ENCODE data around the gene ADAMTS2.

Gene ADAMTS2

DNA sequence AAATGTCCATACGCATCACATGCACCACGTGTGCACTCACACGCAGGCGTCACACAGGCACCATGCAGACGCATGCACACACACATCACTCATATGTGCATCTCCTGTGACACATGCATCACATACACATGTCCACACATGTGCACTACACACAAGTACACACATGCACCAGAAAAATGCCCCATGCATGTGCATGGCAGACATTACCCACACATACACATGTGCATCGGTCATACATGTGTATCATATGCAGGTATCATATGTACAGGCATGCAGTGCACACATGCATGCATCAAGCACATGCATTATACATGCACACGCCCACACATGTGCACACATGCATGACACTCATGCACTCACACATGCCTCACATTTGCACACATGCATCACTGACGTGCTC, 26.1 kb downstream of the ADAMTS2 start:
- Histone ChIP-seq H3K9me3 (ENCODE audit: control insufficient read depth, insufficient read depth, low read length) (no peaks in the 10 kb centered on the region), H3K9ac (ENCODE audit: low read depth, low read length) (no peak overlapping the region)

DNA sequence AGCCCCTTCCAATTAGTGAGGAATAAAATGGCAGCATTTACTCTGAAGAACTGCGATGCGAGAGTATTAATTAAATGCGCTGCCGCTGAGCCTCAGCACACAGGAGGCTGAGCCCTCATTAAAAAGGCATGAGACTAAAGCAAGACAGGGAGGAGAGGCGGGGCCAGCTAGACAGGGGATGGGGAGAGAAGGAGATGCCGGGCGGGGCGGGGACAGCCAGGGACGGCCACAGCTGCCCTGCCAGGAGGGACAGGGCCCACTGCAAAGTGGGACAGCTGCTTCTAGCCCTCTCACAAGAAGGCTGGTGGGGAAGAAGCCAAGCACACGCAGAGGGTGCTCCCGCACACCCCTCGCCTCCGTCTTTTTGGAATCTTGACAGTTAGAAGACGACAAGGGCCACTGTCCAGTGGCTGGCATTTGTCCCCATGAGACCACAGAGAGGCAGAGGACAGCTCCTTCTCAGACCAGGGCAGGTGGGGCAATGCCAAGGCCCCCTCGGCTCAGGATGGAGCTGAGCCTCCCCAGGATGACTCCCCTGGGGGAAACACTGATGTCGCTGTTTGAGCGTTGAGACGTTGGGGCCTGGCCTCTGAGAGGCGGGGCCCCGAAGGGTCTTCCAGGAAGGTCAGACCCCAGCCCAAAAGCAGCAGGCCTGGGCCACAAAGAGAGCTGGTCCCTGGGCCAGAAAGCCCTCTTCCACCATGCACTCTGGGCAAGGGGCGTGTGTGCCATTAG, 26.9 kb downstream of the ADAMTS2 start:
- Histone ChIP-seq H3K9ac (ENCODE audit: low read depth, low read length) (no peak overlapping the region), H3K4me1 (ENCODE audit: insufficient read depth, low read length) (no peaks in the 10 kb centered on the region), H3K36me3 (ENCODE audit: insufficient read depth, low read length) (no peaks in the 10 kb centered on the region), H3K9me3 (ENCODE audit: control insufficient read depth, insufficient read depth, low read length) (no peaks in the 10 kb centered on the region)

More for the DNA sequence above, 26.1 kb downstream of the ADAMTS2 start:
- H3K36me3 ChIP-seq (ENCODE audit: insufficient read depth, low read length): no peaks in the 10 kb centered on the region
- no peaks in the 10 kb centered on the region for H3K4me1 ChIP-seq (ENCODE audit: insufficient read depth, low read length)

DNA sequence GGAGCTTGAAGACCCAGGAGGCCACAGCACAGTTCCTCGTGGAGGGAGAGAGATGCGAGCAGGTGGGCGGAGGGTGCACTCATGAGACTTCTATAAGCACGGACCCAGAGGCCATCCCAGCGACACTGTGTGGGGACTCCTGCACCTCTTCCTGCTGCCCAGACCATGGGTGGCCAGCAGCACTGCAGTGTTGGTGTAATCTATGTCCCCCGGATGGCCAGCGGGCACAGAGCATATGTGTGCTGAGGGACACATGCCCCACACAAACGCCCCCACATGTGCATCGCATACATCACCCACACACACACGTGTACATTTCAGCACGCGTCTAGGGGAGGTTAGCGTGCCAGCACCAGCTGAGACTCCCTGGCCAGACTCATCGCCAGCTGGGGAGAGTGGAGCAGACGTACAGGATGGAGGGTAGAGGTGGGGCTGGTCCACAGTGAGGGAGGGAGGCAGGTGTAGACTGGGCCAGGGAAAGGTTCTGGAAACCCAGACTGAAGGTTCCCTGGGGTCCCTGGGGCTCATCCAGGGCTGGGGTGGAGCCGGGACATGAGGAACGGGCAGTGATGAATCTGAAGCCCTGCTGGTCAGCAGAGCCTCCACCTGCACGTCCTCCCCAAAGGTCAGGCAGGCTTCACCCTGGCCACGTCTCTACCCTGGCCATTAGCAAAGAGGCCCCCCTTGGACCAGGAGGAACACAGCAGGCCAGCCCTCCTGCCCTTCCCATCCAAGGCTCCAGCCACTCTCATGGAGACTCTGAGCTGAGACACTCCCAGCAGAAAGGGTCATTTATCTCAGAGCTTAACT, 27.6 kb downstream of the ADAMTS2 start:
- Histone ChIP-seq H3K36me3 (ENCODE audit: insufficient read depth, low read length) (no peaks in the 10 kb centered on the region), H3K9ac (ENCODE audit: low read depth, low read length) (no peak overlapping the region), H3K9me3 (ENCODE audit: control insufficient read depth, insufficient read depth, low read length) (no peaks in the 10 kb centered on the region), H3K4me1 (ENCODE audit: insufficient read depth, low read length) (no peaks in the 10 kb centered on the region)

DNA sequence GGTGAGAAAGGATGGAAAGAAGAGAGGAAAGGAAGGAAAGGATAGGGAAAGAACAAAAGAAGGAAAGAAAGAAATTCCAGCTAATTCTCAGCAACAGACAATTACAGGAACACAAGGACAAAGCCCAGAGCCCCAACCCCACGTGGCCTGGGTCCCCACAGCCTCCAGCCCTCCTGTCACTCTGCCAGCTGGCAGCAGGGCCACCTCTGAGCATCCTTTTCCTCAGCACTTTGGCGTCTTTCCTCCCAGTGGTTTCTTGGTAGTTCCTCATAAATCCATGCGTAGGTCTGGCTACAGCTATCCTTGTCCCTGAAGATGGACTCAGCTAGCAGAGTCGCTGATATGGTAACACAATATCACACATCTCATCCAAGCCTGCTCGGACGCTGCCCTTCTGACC, 28.3 kb downstream of the ADAMTS2 start:
- Histone ChIP-seq H3K9me3 (ENCODE audit: control insufficient read depth, insufficient read depth, low read length) (no peaks in the 10 kb centered on the region), H3K36me3 (ENCODE audit: insufficient read depth, low read length) (no peaks in the 10 kb centered on the region), H3K9ac (ENCODE audit: low read depth, low read length) (no peak overlapping the region), H3K4me1 (ENCODE audit: insufficient read depth, low read length) (no peaks in the 10 kb centered on the region)

DNA sequence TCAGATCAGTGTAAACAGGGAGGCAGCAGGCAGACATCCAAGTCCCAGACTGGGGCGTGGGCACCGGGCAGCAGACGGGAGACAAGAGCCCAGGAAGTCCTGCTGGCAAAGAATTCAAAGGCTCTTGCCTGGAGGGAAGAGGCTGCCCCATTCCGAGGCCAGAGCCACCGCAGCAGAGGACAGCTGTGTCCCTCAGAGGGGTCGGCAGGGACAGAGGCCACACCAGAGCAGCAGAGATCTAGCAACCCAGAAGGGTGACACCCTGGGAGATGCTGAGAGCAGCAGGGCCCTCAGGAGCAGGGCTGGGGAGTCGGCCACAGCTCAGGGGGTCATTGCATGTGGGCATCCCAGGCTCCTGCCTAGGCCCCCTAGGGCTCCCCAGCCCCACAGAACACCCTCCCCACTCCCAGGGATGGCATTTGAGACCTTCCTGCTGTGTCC, 29.1 kb downstream of the ADAMTS2 start:
- H3K4me1 ChIP-seq (ENCODE audit: insufficient read depth, low read length): no peaks in the 10 kb centered on the region
- no peak overlapping the region for H3K9ac ChIP-seq (ENCODE audit: low read depth, low read length)
- no peaks in the 10 kb centered on the region for H3K36me3 ChIP-seq (ENCODE audit: insufficient read depth, low read length)
- no peaks in the 10 kb centered on the region for H3K9me3 ChIP-seq (ENCODE audit: control insufficient read depth, insufficient read depth, low read length)

DNA sequence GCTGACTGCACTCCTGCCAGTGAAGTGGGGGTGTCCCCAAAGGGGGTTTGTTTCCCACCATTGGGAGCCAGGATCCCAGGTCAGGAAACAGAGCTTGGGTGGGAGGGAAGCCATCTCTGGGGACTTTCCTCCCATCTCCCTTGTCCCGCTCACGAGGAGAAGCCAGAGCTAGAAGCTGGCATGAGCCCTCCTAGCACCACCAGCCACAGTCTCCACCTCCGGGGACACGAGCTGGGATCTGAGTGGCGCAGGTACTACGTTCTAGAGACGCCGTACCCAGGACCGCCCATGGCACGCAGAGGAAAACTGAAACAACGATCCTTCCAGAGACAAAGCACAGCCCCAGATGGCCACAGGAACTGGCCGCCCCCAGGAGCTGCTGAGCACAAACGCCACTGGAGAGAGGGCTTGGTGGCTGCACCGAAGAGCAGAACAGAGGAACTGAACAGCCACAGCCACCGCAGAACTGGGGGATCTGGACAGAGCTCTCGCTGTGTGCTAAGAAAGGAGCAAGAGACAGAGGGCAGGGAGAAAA, 29.8 kb downstream of the ADAMTS2 start:
- Histone ChIP-seq H3K9ac (ENCODE audit: low read depth, low read length) (no peak overlapping the region), H3K4me1 (ENCODE audit: insufficient read depth, low read length) (no peaks in the 10 kb centered on the region), H3K36me3 (ENCODE audit: insufficient read depth, low read length) (no peaks in the 10 kb centered on the region), H3K9me3 (ENCODE audit: control insufficient read depth, insufficient read depth, low read length) (no peaks in the 10 kb centered on the region)

DNA sequence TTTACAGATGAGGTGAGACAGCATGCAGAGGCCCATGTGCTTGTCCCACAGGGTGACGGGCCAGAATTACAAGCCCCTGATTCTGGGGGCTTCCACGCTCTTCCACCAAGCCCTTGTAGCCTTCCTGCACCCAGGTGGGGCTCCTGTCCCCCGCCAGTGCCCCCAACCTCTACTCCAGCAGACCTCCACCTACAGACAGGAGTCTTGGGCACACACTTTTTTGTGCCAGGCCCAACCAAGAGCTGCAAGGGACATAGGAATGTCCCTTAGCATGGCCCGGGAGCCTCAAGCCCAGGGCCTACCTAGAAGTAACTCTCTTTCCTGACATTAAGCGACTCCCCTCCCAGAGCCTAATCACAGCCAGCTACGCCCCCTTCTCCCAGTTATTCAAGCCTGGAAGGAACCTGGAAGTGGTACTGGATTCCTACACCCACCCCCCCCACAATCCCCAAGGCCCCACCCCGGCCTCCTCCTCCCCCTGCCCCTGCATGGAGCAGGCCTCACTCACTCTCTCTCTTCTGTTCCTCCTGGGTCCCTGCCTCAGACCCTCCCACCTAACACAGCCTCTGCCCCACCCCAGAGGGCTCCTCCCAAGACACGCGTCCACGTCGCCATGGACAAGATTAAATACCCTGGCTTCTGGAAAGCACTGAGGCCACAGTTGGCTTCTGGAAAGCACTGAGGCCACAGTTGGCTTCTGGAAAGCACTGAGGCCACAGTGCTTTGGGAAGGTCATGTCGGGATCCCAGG, 30.5 kb downstream of the ADAMTS2 start:
- no peaks in the 10 kb centered on the region for H3K36me3 ChIP-seq (ENCODE audit: insufficient read depth, low read length)

DNA sequence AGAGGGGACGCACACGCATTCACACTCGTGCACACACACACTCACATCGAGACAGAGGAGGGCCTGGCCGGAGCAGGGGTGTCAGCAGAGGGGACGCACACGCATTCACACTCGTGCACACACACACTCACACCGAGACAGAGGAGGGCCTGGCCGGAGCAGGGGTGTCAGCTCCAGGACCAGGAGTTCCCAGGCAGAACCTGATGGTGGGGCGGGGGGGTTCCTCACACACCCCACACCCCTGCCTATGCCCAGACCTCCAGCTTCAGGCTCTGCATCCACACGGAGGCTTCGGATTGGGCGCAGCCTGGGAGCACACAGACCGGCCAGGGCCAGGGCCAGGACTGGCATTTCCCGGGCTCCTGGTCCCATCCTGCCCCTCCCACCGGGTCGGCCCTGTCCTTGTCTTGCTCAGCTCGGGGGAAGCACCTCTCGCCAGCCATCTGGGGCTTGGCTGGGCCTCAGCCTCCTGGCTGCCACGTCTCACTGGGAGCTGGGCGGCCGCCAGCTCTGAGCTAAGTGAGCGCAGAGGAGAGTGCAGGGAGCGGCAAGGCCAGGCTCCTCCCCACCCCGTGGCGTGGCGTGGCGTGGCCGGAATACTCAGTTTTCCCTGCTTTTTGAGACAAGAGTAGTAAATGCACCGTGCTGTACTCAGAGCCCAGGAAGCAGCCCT, 31.3 kb downstream of the ADAMTS2 start:
- Histone ChIP-seq H3K36me3 (ENCODE audit: insufficient read depth, low read length) (no peaks in the 10 kb centered on the region), H3K9ac (ENCODE audit: low read depth, low read length) (no peak overlapping the region), H3K9me3 (ENCODE audit: control insufficient read depth, insufficient read depth, low read length) (no peaks in the 10 kb centered on the region), H3K4me1 (ENCODE audit: insufficient read depth, low read length) (no peaks in the 10 kb centered on the region)

More for the DNA sequence above, 30.5 kb downstream of the ADAMTS2 start:
- Histone ChIP-seq H3K9ac (ENCODE audit: low read depth, low read length) (no peak overlapping the region), H3K9me3 (ENCODE audit: control insufficient read depth, insufficient read depth, low read length) (no peaks in the 10 kb centered on the region), H3K4me1 (ENCODE audit: insufficient read depth, low read length) (no peaks in the 10 kb centered on the region)

DNA sequence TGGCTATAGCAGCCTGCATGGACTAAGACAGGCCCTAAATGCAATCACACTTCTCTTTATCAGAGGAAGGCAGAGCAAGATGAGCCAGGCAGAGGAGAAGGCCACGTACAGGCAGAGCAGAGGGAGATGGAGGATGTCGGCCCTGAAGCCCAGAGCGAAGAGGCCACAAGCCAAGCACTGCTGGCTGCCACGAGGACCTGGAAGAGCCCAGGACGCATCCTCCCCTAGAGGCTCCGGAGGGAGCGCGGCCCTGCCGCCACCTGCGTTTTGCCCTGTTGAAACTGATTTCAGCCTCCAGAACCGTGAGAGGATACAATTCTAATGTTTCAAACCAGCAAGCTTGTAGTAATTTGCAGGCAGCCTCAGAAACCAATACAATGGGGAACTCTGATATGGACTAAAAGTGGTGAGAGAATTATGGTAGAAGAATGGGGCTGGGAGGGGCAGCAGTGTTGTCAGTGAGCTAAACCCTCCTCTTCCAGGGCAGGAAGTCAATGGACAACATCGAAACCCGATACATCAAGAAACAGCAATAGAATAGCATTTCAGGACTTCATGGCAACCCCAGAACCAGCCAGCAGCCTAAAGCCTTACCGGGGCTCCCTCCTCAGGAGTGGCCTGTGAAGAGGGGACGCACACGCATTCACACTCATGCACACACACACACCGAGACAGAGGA, 32.6 kb downstream of the ADAMTS2 start:
- no peaks in the 10 kb centered on the region for H3K4me1 ChIP-seq (ENCODE audit: insufficient read depth, low read length)
- H3K9me3 ChIP-seq (ENCODE audit: control insufficient read depth, insufficient read depth, low read length): no peaks in the 10 kb centered on the region
- no peak overlapping the region for H3K9ac ChIP-seq (ENCODE audit: low read depth, low read length)
- H3K36me3 ChIP-seq (ENCODE audit: insufficient read depth, low read length): no peaks in the 10 kb centered on the region

DNA sequence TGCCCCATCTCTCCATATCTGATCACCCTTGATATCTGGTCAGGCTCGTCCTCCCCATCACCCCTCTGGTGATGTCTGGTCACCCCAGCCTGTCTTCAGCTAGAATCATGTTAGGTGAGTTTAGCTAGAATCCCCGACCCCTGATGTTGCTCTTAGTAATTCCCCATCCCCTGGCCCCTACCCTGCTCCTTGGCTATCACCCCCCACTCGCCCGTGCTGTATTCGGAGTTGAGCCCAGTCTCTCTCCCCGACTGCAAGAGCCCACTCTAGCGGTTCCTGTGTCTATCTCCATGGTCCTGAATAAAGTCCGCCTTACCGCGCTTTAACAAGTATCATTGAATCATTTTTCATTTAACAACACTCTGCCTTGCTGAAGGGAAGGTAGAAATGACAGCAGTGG, 33.7 kb downstream of the ADAMTS2 start:
- no peaks in the 10 kb centered on the region for H3K9me3 ChIP-seq (ENCODE audit: control insufficient read depth, insufficient read depth, low read length)
- H3K36me3 ChIP-seq (ENCODE audit: insufficient read depth, low read length): no peaks in the 10 kb centered on the region
- no peak overlapping the region for H3K9ac ChIP-seq (ENCODE audit: low read depth, low read length)
- no peaks in the 10 kb centered on the region for H3K4me1 ChIP-seq (ENCODE audit: insufficient read depth, low read length)

DNA sequence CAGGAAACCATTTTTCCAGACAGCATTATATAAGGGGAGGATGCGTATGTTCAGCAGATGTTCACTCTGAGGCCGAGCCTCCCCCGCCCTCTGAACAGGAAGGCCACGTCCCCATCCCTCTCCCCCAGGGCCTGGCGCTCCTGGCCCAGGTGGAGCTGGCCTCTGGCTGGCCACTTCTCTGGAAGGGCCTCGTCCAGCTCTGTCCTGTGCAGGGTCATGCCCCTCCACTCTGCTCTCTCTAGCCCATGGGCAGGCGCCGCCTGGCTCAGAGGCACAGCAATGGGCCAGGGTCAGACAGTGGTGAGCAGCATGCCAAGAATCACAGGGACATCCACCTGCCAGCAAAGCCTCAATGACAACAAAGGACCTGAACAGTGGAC, 34.2 kb downstream of the ADAMTS2 start:
- Histone ChIP-seq H3K36me3 (ENCODE audit: insufficient read depth, low read length) (no peaks in the 10 kb centered on the region), H3K4me1 (ENCODE audit: insufficient read depth, low read length) (no peaks in the 10 kb centered on the region), H3K9me3 (ENCODE audit: control insufficient read depth, insufficient read depth, low read length) (no peaks in the 10 kb centered on the region), H3K9ac (ENCODE audit: low read depth, low read length) (no peak overlapping the region)

DNA sequence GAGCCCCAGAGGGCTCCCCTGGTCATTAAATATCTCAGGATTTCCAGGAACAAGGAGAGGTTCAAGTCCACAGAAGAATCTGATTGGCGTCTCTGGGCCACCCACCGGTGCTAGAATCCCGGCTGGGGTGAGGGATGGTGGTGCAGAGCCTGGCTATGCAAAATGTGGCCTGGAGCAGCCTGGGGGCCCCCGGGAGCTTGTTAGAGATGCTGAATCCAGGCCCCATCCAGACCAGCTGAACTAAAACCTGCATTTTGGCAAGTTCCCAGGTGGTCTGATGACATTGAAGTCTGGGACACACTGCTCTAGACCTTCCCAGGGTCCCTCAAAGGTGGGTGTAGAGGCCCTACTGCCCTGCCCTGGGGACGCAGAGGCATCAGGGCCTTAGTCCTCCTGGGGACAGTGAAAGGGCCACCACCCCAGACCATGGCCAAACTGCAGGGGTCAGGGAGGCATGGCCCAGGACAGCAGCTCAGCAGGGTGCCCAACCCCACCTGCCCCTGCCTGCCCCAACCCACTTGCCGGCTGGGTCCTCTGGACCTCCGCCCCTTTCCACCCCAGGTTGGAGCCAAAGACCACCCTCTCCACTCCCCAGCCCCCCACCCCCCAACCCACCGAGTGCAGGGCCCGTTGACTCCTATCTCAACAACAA, 34.7 kb downstream of the ADAMTS2 start:
- H3K9ac ChIP-seq (ENCODE audit: low read depth, low read length): no peak overlapping the region
- H3K4me1 ChIP-seq (ENCODE audit: insufficient read depth, low read length): no peaks in the 10 kb centered on the region
- no peaks in the 10 kb centered on the region for H3K36me3 ChIP-seq (ENCODE audit: insufficient read depth, low read length)
- no peaks in the 10 kb centered on the region for H3K9me3 ChIP-seq (ENCODE audit: control insufficient read depth, insufficient read depth, low read length)

DNA sequence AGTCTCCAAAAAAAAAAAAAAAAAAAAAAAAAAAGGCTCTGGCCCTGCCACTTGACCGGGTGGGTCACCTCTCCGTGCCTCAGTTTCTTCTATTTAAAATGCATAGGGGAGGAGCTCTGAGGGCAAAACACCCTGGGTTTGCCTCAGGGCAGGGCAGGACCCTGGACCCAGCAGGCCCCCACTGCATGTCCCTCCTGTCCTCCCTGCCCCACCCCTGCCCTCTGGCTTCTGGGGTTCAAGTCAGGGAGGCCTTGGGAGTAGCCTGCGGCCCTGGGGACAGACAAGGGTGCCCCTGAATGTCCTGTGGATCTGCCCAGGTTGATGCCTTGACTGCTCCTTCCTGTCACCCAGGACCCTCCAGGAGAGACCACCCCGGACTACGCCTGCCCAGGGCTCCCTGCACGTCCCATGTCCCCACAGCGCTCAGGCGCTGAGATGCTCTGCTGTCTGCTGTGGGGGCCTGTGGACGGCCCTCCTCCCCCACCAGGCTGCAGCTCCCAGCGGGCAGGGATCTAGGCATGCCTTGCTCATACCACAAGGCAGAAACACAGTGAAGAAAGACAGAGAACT, 35.4 kb downstream of the ADAMTS2 start:
- Histone ChIP-seq H3K9ac (ENCODE audit: low read depth, low read length) (no peak overlapping the region), H3K4me1 (ENCODE audit: insufficient read depth, low read length) (no peaks in the 10 kb centered on the region), H3K36me3 (ENCODE audit: insufficient read depth, low read length) (no peaks in the 10 kb centered on the region), H3K9me3 (ENCODE audit: control insufficient read depth, insufficient read depth, low read length) (no peaks in the 10 kb centered on the region)

Measured in ES-I3 (cell line).